HEK293T (cell line): ENCODE measurements around the gene ANP32B.

Source experiments
- CTCF ChIA-PET: fragments of 350-600 bp; formaldehyde crosslinking; extraction: SDS; loops from one replicate; lab custom pipeline; 2021; ENCODE audit warnings: antibody characterized with exemption, inconsistent platforms; lab: Yijun Ruan, JAX
- POLR2A ChIA-PET: fragments of 350-600 bp; formaldehyde crosslinking; extraction: SDS; loops from one replicate; lab custom pipeline; 2020; ENCODE audit warnings: antibody characterized with exemption, inconsistent platforms; lab: Yijun Ruan, JAX
- DNase-seq: peaks from one replicate; pipeline ENCODE4 v3.0.0; 2012; ENCODE audit warnings: mixed read lengths; ENCODE audit errors: extremely low spot score
- ARNT ChIP-seq: fragments of 450-650 bp; IDR thresholded peaks from 2 replicates; pipeline ENCODE4 v1.6.1; 2017; ENCODE audit warnings: mild to moderate bottlenecking
- BHLHE40 ChIP-seq: fragments of 450-650 bp; IDR thresholded peaks from 2 replicates; pipeline ENCODE4 v1.6.1; 2016; ENCODE audit warnings: mild to moderate bottlenecking, moderate library complexity, borderline replicate concordance
- CTBP1 ChIP-seq: fragments of 450-650 bp; IDR thresholded peaks from 2 replicates; pipeline ENCODE4 v1.6.1; 2016; ENCODE audit warnings: borderline replicate concordance
- ELF4 ChIP-seq: fragments of 450-650 bp; IDR thresholded peaks from 2 replicates; pipeline ENCODE4 v1.6.1; 2017; ENCODE audit warnings: antibody characterized with exemption
- FOXA1 ChIP-seq: fragments of 450-650 bp; IDR thresholded peaks from 2 replicates; pipeline ENCODE4 v1.6.1; 2016; ENCODE audit warnings: mild to moderate bottlenecking
- FOXK2 ChIP-seq: fragments of 450-650 bp; IDR thresholded peaks from 2 replicates; pipeline ENCODE4 v1.6.1; 2016; ENCODE audit warnings: mild to moderate bottlenecking
- FOXM1 ChIP-seq: fragments of 450-650 bp; IDR thresholded peaks from 2 replicates; pipeline ENCODE4 v1.6.1; 2017; ENCODE audit warnings: mild to moderate bottlenecking, borderline replicate concordance
- HDGF ChIP-seq: fragments of 450-650 bp; IDR thresholded peaks from 2 replicates; pipeline ENCODE4 v1.6.1; 2017; ENCODE audit warnings: antibody characterized with exemption, borderline replicate concordance
- L3MBTL2 ChIP-seq: fragments of 450-650 bp; conservative IDR thresholded peaks from 2 replicates; pipeline ENCODE4 v1.6.1; 2016; ENCODE audit warnings: mild to moderate bottlenecking
- LEF1 ChIP-seq: fragments of 450-650 bp; IDR thresholded peaks from 2 replicates; pipeline ENCODE4 v1.6.1; 2017; ENCODE audit warnings: mild to moderate bottlenecking, borderline replicate concordance
- NFRKB ChIP-seq: fragments of 450-650 bp; IDR thresholded peaks from 2 replicates; pipeline ENCODE4 v1.6.1; 2016; ENCODE audit warnings: mild to moderate bottlenecking, moderate library complexity
- PKNOX1 ChIP-seq: fragments of 450-650 bp; IDR thresholded peaks from 2 replicates; pipeline ENCODE4 v1.6.1; 2016
- SP1 ChIP-seq: fragments of 450-650 bp; IDR thresholded peaks from 2 replicates; pipeline ENCODE4 v1.6.1; 2017
- SUZ12 ChIP-seq: fragments of 450-650 bp; IDR thresholded peaks from 2 replicates; pipeline ENCODE4 v1.6.1; 2016; ENCODE audit warnings: mild to moderate bottlenecking
- TARDBP ChIP-seq: fragments of 450-650 bp; IDR thresholded peaks from 2 replicates; pipeline ENCODE4 v1.6.1; 2016
- ZNF384 ChIP-seq: fragments of 450-650 bp; IDR thresholded peaks from 2 replicates; pipeline ENCODE4 v1.6.1; 2016

The ANP32B gene

GRCh38 chr9:97982683-97983588 is at the start of gene ANP32B:
Gene ANP32B, plus strand, starts transcription at chr9:97983341. Its CDS starts 215 bp downstream, at chr9:97983556.
- TF ChIP-seq FOXM1 (peak; percentile 98), BHLHE40 (no peak), ELF4 (peak; percentile 8; the same call in 1 of the 2 replicates), L3MBTL2 (peak; percentile 95), FOXA1 (no peak), PKNOX1 (no peak), LEF1 (no peak), ARNT (peak; percentile 29; the same call in 1 of the 2 replicates), TARDBP (no peak), SUZ12 (no peak)
- peak; percentile 88 for DNase-seq
- ChIA-PET CTCF (interaction anchor here (0.7 kb wide), 1 partner anchor 26 kb away, joined by 3 read pairs; no protein-coding TSS in a partner anchor), POLR2A (interaction anchor here (0.8 to 3.8 kb wide), 17 partner anchors 11 to 508 kb away, joined by 3 to 25 read pairs (median 4); partner anchors contain the start of genes TBC1D2 and TRMO)

- POLR2A ChIA-PET = interaction anchor here (0.8 to 2.8 kb wide), 3 partner anchors 9 to 48 kb away, joined by 4 to 12 read pairs (median 10); partner anchors contain the start of genes ANP32B and TRMO
- TF ChIP-seq FOXM1 (no peak), ARNT (no peak), ZNF384 (no peak), SP1 (no peak), PKNOX1 (no peak), ELF4 (no peak), SUZ12 (no peak), LEF1 (no peak), FOXA1 (no peak), FOXK2 (no peak), TARDBP (no peak), NFRKB (no peak), L3MBTL2 (no peak)
- DNase-seq = peak; percentile 12
- CTCF ChIA-PET = interaction anchor here (0.5 to 1.1 kb wide), 2 partner anchors 8 to 71 kb away, joined by 3 read pairs; no protein-coding TSS in a partner anchor
Observed at GRCh38 chr9:97934321-97935115, 48.6 kb upstream of the ANP32B start.

- TF ChIP-seq FOXK2 (no peak), NFRKB (no peak), TARDBP (no peak), FOXM1 (no peak), SUZ12 (no peak), CTBP1 (no peak), LEF1 (no peak), ZNF384 (no peak), L3MBTL2 (no peak), BHLHE40 (no peak), ARNT (no peak), HDGF (no peak), ELF4 (no peak)
- CTCF ChIA-PET = interaction anchor here (1.1 kb wide), 1 partner anchor 9 kb away, joined by 3 read pairs; no protein-coding TSS in a partner anchor
- POLR2A ChIA-PET = interaction anchor here (0.8 to 2.8 kb wide), 3 partner anchors 8 to 48 kb away, joined by 4 to 12 read pairs (median 10); partner anchors contain the start of genes ANP32B and TRMO
Observed at GRCh38 chr9:97935276-97935675, 47.9 kb upstream of the ANP32B start.

GRCh38 chr9:97936998-97937397 is 46.1 kb upstream of the ANP32B start:
- ChIA-PET POLR2A (no interaction called here), CTCF (no interaction called here)
- DNase-seq = no peak
- no peak for TF ChIP-seq LEF1
- no peak for TF ChIP-seq TARDBP
- no peak for TF ChIP-seq SUZ12
- no peak for TF ChIP-seq L3MBTL2
- no peak for TF ChIP-seq CTBP1
- TF ChIP-seq FOXK2 = no peak
- no peak for TF ChIP-seq ARNT
- TF ChIP-seq FOXA1 = no peak
- no peak for TF ChIP-seq FOXM1
- TF ChIP-seq ZNF384 = no peak

More at GRCh38 chr9:97935276-97935675, 47.9 kb upstream of the ANP32B start:
- DNase-seq = no peak

GRCh38 chr9:97938081-97938644 is 45.0 kb upstream of the ANP32B start, which contains the start of gene HEMGN:
Gene HEMGN, minus strand, starts transcription at chr9:97938172. Its CDS starts 36 bp downstream, at chr9:97938136.
- ChIA-PET POLR2A (no interaction called here), CTCF (no interaction called here)
- no peak for DNase-seq
- TF ChIP-seq BHLHE40 (no peak), FOXA1 (no peak)

GRCh38 chr9:97940233-97940632 is 42.9 kb upstream of the ANP32B start:
- ChIA-PET POLR2A (no interaction called here), CTCF (no interaction called here)
- TF ChIP-seq BHLHE40 = no peak
- no peak for TF ChIP-seq NFRKB
- TF ChIP-seq ZNF384 = no peak
- TF ChIP-seq FOXM1 = no peak
- TF ChIP-seq TARDBP = no peak
- TF ChIP-seq FOXA1 = no peak
- no peak for TF ChIP-seq CTBP1
- no peak for TF ChIP-seq SP1
- TF ChIP-seq FOXK2 = no peak
- no peak for TF ChIP-seq ELF4
- no peak for TF ChIP-seq ARNT
- no peak for TF ChIP-seq L3MBTL2
- no peak for TF ChIP-seq HDGF
- TF ChIP-seq LEF1 = no peak
- no peak for TF ChIP-seq SUZ12
- TF ChIP-seq PKNOX1 = no peak
- no peak for DNase-seq
